MM.1S (cell line): ENCODE results near the gene SLC4A7.

Source experiments
- EZH2 ChIP-seq: fragments of 300-600 bp; sonication (generic); optimal IDR thresholded peaks from 2 replicates; pipeline ENCODE3; 2017; ENCODE audit warnings: low read depth, mild to moderate bottlenecking, antibody characterized with exemption, low read length, mixed read lengths
- TF ChIP-seq, protein P1 (sequence below): fragments of 300-600 bp; sonication (generic); IDR thresholded peaks from 2 replicates; pipeline ENCODE4 v1.5.1; 2016; ENCODE audit warnings: antibody characterized with exemption, low read length, mixed read lengths

GRCh38 chr3:27323087-27323570, 161.1 kb downstream of the SLC4A7 start:
- TF ChIP-seq, protein P1, sequence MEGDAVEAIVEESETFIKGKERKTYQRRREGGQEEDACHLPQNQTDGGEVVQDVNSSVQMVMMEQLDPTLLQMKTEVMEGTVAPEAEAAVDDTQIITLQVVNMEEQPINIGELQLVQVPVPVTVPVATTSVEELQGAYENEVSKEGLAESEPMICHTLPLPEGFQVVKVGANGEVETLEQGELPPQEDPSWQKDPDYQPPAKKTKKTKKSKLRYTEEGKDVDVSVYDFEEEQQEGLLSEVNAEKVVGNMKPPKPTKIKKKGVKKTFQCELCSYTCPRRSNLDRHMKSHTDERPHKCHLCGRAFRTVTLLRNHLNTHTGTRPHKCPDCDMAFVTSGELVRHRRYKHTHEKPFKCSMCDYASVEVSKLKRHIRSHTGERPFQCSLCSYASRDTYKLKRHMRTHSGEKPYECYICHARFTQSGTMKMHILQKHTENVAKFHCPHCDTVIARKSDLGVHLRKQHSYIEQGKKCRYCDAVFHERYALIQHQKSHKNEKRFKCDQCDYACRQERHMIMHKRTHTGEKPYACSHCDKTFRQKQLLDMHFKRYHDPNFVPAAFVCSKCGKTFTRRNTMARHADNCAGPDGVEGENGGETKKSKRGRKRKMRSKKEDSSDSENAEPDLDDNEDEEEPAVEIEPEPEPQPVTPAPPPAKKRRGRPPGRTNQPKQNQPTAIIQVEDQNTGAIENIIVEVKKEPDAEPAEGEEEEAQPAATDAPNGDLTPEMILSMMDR, result no peak
- TF ChIP-seq EZH2, result no peak
